NCI-H1092 treated with DMSO at 0.1 percent for 48 hours (cell line): Measurements from ENCODE around the gene SYTL1.
"Not testable (repeated sequence)": the region's sequence is repeated elsewhere in the genome, so short reads cannot be mapped to it uniquely, and the experiment has no call there.

Experiments used
- DNase-seq: peaks from one replicate; lab custom pipeline; 2025; lab: John Stamatoyannopoulos, UW

SYTL1 gene

GRCh38 chr1:27384797-27385196 is 43.0 kb downstream of the SYTL1 start:
- DNase-seq: not testable (repeated sequence)

GRCh38 chr1:27388337-27389005 is 46.6 kb downstream of the SYTL1 start:
- peak; percentile 62 for DNase-seq

GRCh38 chr1:27391511-27392095 is 49.8 kb downstream of the SYTL1 start:
- peak; percentile 64 for DNase-seq

- peak; percentile 94 for DNase-seq
Observed at GRCh38 chr1:27392096-27392777, 50.4 kb downstream of the SYTL1 start, which contains the start of gene GPR3. TSS of gene GPR3 (plus strand) at chr1:27392622. CDS start at chr1:27393799, 1,177 bp downstream.

GRCh38 chr1:27392778-27393635 is 51.2 kb downstream of the SYTL1 start:
- DNase-seq: no peak

- DNase-seq: no peak
Observed at GRCh38 chr1:27393641-27394281, 51.9 kb downstream of the SYTL1 start.

GRCh38 chr1:27394282-27394658 is 52.4 kb downstream of the SYTL1 start:
- DNase-seq: no peak

GRCh38 chr1:27394925-27395324 is 53.1 kb downstream of the SYTL1 start:
- no peak for DNase-seq

- DNase-seq: peak; percentile 61
Observed at GRCh38 chr1:27395441-27396195, 53.8 kb downstream of the SYTL1 start.

- DNase-seq: no peak
Observed at GRCh38 chr1:27397110-27397509, 55.3 kb downstream of the SYTL1 start.

- no peak for DNase-seq
Observed at GRCh38 chr1:27397749-27398148, 55.9 kb downstream of the SYTL1 start.

GRCh38 chr1:27398405-27399149 is 56.8 kb downstream of the SYTL1 start:
- DNase-seq: no peak

- no peak for DNase-seq
Observed at GRCh38 chr1:27399251-27400025, 57.6 kb downstream of the SYTL1 start.

GRCh38 chr1:27400082-27400962 is 58.5 kb downstream of the SYTL1 start:
- DNase-seq: no peak

GRCh38 chr1:27400963-27401341 is 59.1 kb downstream of the SYTL1 start:
- no peak for DNase-seq

GRCh38 chr1:27402349-27402754 is 60.5 kb downstream of the SYTL1 start:
- DNase-seq: no peak

GRCh38 chr1:27403065-27403726 is 61.4 kb downstream of the SYTL1 start:
- DNase-seq: no peak
